ENCODE data around the gene ARHGAP28. TPM values are rescaled to one million over a fixed set of nuclear protein-coding genes. Genes with fewer than 3 reads are reported as not detected.

The ARHGAP28 gene
- total RNA-seq, 2 donors from 2014 or later = 110 to 133 TPM

GRCh38 chr18:6950641-6951040, 221.1 kb downstream of the ARHGAP28 start:
- H3K27ac Mint-ChIP-seq = peak overlapping the region; percentile 38
- no peaks in the 10 kb centered on the region for H3K27me3 Mint-ChIP-seq (ENCODE audit: insufficient read depth)
- WGBS, 2 experiments (ENCODE audit: insufficient coverage in 1 of 2, insufficient read length in 1 of 2) = 94 to 95% methylated on average over 12 to 14 of the region's 14 CpGs

GRCh38 chr18:6951336-6952090, 222.0 kb downstream of the ARHGAP28 start:
- Histone ChIP-seq H3K9me3 (ENCODE audit: control insufficient read depth, low read length) (no peaks in the 10 kb centered on the region), H3K36me3 (ENCODE audit: control insufficient read depth, insufficient read depth, low read length) (peaks cover 89% of the 10 kb centered on the region), H3K27ac (ENCODE audit: low read depth, low read length) (no peak overlapping the region), H3K4me1 (ENCODE audit: control insufficient read depth, insufficient read depth, low read length) (peaks cover 29% of the 10 kb centered on the region), H3K4me3 (ENCODE audit: low read length) (no peak overlapping the region), H3K9ac (ENCODE audit: extremely low read depth, low read length, poor library complexity, severe bottlenecking) (no peak overlapping the region), H3K27me3 (ENCODE audit: control insufficient read depth, insufficient read depth, low read length, poor library complexity, severe bottlenecking) (no peaks in the 10 kb centered on the region)
- H3K4me1 Mint-ChIP-seq = peaks cover 38% of the 10 kb centered on the region
- no peak for TF ChIP-seq CTCF (conservative IDR thresholded peaks at IDR 0.05)
- 77 to 84% methylated on average over 9 to 17 of the region's 17 CpGs for WGBS, 2 experiments (ENCODE audit: insufficient coverage in 1 of 2, insufficient read length in 1 of 2)
- peak overlapping the region; percentile 38 for H3K27ac Mint-ChIP-seq
- peaks cover 90% of the 10 kb centered on the region for H3K36me3 Mint-ChIP-seq (ENCODE audit: low read depth)
- peak overlapping the region; percentile 3 for H3K4me3 Mint-ChIP-seq
- peak; percentile 77 for DNase-seq
- H3K9me3 Mint-ChIP-seq = no peaks in the 10 kb centered on the region
- no peaks in the 10 kb centered on the region for H3K27me3 Mint-ChIP-seq (ENCODE audit: insufficient read depth)

More at GRCh38 chr18:6950641-6951040, 221.1 kb downstream of the ARHGAP28 start:
- H3K4me3 Mint-ChIP-seq = peak overlapping the region; percentile 3
- H3K27ac ChIP-seq (ENCODE audit: low read depth, low read length) = no peak overlapping the region
- no peak for DNase-seq
- peaks cover 38% of the 10 kb centered on the region for H3K4me1 Mint-ChIP-seq
- no peak for TF ChIP-seq CTCF (conservative IDR thresholded peaks at IDR 0.05)
- H3K4me1 ChIP-seq (ENCODE audit: control insufficient read depth, insufficient read depth, low read length) = peaks cover 29% of the 10 kb centered on the region
- H3K9me3 Mint-ChIP-seq = no peaks in the 10 kb centered on the region
- H3K27me3 ChIP-seq (ENCODE audit: control insufficient read depth, insufficient read depth, low read length, poor library complexity, severe bottlenecking) = no peaks in the 10 kb centered on the region
- H3K4me3 ChIP-seq (ENCODE audit: low read length) = no peak overlapping the region
- H3K9me3 ChIP-seq (ENCODE audit: control insufficient read depth, low read length) = no peaks in the 10 kb centered on the region
- H3K36me3 Mint-ChIP-seq (ENCODE audit: low read depth) = peaks cover 88% of the 10 kb centered on the region
- H3K36me3 ChIP-seq (ENCODE audit: control insufficient read depth, insufficient read depth, low read length) = peaks cover 88% of the 10 kb centered on the region
- H3K9ac ChIP-seq (ENCODE audit: extremely low read depth, low read length, poor library complexity, severe bottlenecking) = no peak overlapping the region

- TF ChIP-seq CTCF (conservative IDR thresholded peaks at IDR 0.05) = no peak
- H3K9me3 ChIP-seq (ENCODE audit: control insufficient read depth, low read length) = no peaks in the 10 kb centered on the region
- no peaks in the 10 kb centered on the region for H3K27me3 ChIP-seq (ENCODE audit: control insufficient read depth, insufficient read depth, low read length, poor library complexity, severe bottlenecking)
- H3K27ac Mint-ChIP-seq = no peak overlapping the region
- H3K27ac ChIP-seq (ENCODE audit: low read depth, low read length) = no peak overlapping the region
- no peak overlapping the region for H3K9ac ChIP-seq (ENCODE audit: extremely low read depth, low read length, poor library complexity, severe bottlenecking)
- H3K27me3 Mint-ChIP-seq (ENCODE audit: insufficient read depth) = no peaks in the 10 kb centered on the region
- WGBS, 2 experiments (ENCODE audit: insufficient coverage in 1 of 2, insufficient read length in 1 of 2) = 93 to 94% methylated on average over 3 to 4 of the region's 4 CpGs
- H3K36me3 ChIP-seq (ENCODE audit: control insufficient read depth, insufficient read depth, low read length) = peaks cover 88% of the 10 kb centered on the region
- H3K4me3 ChIP-seq (ENCODE audit: low read length) = no peak overlapping the region
- H3K36me3 Mint-ChIP-seq (ENCODE audit: low read depth) = peaks cover 89% of the 10 kb centered on the region
- H3K9me3 Mint-ChIP-seq = no peaks in the 10 kb centered on the region
- H3K4me1 Mint-ChIP-seq = peaks cover 30% of the 10 kb centered on the region
- no peak for DNase-seq
- H3K4me1 ChIP-seq (ENCODE audit: control insufficient read depth, insufficient read depth, low read length) = peaks cover 26% of the 10 kb centered on the region
- no peak overlapping the region for H3K4me3 Mint-ChIP-seq
Measured at GRCh38 chr18:6954501-6954900, 225.0 kb downstream of the ARHGAP28 start.
